Activated effector memory CD4-positive, alpha-beta T cell treated with Interleukin-2 at 50 U/mL for 16 hours (primary cell): Measurements from ENCODE around the gene PRXL2A.

Source experiments
- DNase-seq: peaks from one replicate; pipeline ENCODE4 v3.0.0-alpha.2; 2020

PRXL2A gene

GRCh38 chr10:80448209-80448942, 40.0 kb downstream of the PRXL2A start:
- no peak for DNase-seq

DNA sequence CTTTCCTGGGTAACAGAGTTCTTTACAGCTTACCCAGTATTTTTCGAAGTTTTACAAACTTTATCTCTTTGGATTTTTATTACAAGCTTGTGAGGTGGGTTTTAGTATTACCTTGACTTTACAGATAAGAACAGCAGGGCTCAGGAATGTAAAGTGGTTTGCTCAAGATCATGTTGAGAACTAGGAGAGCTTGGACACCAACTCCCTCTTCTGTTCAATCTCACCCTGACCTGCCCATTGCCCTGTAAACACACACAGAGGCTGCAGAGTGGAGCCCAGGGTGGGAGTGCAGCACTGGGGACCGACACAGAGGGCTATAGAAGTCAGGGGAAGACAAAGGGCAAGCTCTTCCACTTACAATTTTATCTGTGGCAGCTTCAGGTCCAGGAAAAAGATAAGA, 41.2 kb downstream of the PRXL2A start:
- no peak for DNase-seq

- DNase-seq, result no peak
Observed at GRCh38 chr10:80451132-80451531, 42.8 kb downstream of the PRXL2A start.

GRCh38 chr10:80452069-80452468, 43.7 kb downstream of the PRXL2A start:
- DNase-seq, result no peak

DNA sequence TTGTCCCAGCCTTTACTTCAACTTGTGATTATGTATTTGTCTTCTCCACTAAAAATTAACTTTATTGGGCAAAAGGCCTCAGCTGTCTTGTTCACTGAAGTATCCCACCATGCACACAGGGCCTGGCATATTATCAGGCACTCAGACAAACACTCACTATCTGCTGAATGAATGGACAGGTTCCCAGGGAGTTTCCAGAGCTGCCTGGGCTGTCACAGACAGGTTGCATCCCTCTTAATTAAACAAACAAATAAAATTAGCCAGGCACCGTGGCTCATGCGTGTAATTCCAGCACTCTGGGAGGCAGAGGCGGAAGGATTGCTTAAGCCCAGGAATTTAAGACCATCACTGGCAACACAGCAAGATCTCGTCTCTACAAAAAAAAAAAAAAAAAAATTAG, 44.3 kb downstream of the PRXL2A start:
- DNase-seq, result no peak

- no peak for DNase-seq
Observed at GRCh38 chr10:80453056-80453841, 44.9 kb downstream of the PRXL2A start.

GRCh38 chr10:80453842-80454512, 45.6 kb downstream of the PRXL2A start, which contains the start of gene TSPAN14:
TSS of gene TSPAN14 (plus strand) at chr10:80454310. CDS start at chr10:80489234, 34,924 bp downstream.
- peak; percentile 71 for DNase-seq

- DNase-seq, result no peak
Observed at GRCh38 chr10:80454513-80455460, 46.4 kb downstream of the PRXL2A start.

DNA sequence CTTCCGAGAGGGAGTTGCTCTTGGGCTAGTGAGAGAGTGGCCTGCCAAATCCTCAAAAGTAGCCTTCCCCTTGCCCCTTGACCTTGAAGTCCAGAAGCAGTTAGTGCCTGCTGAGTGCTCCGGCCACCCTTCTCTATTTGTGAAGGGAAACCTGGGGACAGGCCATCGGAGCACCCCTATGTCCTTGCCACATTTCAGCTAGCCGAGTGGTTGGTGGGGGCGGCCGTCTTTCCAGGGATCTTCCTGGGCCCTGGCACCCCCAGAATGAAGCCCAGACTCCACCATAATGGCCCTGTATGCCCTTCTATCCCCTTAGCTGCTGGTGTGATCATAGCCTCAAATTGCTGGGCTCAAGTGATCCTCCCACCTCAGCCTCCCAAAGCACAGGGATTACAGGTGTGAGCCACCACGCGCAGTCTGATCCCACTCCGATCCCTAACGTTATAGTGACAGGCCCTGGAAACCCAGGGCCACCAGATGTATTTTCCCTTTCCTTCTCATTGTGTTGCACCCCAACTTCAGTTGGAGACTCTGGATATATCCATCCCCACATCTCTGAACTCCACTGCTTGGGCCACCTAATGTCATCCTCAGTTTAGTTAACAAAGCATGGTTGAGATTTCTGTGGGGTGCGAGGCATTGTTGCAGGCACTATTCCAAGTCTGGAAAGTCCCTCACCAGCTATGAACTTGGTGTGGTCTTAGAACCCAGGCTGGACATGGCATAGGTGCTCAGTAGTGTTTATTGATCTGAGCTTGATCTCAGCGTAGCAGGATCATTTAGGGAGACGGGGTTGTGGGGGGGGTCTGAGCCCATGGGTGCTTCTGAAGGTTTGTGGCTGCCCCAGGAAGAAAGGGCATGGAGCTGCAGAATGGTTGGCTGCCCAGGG, 47.4 kb downstream of the PRXL2A start:
- no peak for DNase-seq

- no peak for DNase-seq
Observed at GRCh38 chr10:80457554-80458262, 49.4 kb downstream of the PRXL2A start.

- no peak for DNase-seq
Observed at GRCh38 chr10:80458263-80458625, 49.9 kb downstream of the PRXL2A start.

GRCh38 chr10:80458638-80459037, 50.3 kb downstream of the PRXL2A start:
- no peak for DNase-seq

DNA sequence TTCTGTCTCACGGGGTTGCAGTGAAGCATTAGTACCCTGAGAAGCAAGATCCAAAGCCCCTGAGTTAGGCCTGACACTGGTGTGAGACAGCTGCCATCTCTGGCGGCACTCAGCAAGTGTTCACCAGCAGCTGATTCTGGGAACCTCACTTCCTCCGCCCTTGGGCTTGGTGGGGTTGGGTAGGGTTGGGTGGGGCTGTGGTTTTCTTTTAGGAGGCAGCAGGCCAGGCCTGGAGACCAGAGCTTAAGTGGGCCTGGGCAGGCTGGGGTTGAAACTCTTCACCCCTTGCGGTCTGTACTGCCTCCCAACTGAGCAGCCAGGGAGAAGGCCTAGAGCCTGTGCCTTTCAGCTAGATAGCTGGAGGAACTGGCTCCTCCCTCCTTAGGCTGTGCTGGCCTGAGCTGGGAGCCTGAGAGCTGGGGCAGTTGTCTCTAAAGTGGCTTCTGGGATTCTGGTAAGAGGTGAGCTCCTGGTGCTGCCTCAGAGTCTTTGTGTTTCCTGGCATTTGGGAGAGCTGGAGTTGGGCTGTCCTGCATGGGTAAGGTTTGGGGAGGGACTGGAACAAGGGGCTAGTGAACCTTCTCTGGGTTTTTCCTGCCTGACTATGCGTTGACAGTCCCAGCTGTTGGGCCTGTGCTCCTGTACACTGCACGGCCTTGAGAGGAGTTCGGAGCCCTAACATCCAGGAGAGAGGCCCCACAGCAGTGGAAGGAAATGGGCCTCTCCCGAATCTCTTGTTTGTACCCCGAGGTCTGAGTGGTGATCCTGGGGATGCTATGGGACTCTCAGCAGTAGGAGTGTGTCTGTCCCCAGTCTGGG, 50.9 kb downstream of the PRXL2A start:
- DNase-seq, result peak; percentile 72

- DNase-seq, result no peak
Observed at GRCh38 chr10:80460399-80461207, 52.3 kb downstream of the PRXL2A start.

DNA sequence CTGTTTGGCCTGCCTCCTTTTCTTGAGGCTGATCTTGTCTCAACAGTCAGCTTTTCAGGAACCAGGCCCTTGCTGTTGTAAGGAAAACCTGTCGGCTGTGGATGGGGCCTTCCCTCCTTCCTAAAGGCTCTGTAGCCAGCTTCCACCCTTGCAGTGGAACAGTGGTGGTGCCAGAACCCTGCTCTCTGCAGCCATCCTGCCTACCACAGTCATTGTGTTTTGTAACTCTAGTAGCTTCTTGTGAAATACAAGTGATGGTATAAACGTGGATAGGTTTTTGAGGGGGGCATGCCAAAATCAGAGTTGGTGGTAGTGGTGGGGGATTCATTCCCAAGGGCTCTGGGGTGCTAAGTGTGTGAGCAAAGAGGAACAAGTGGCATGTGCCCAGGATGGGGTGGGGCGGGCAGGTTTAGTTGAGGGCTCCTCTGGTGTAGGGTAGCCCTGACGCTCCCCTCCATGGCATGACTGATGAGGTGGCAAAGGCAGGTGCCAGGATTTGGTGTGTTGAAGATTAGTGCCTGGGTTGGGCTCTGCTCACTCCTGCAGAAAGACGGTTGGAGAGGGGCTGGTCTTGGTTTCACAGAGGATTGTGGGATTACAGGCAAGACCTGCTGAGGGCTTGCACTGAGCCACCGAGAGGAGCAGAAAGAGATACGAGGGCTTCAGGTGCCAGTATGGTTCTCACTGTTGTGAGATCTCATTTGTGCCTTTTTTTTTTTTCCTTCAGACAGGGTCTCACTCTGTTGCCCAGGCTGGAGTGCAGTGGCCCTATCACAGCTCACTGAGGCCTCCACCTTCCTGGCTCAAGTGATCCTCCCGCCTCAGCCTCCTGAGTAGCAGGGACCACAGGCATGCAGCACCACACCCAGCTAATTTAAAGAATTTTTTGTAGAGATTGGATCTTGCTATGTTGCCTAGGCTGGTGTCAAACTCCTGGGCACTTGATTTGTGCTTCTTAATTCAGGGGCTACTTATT, 53.1 kb downstream of the PRXL2A start:
- DNase-seq, result no peak

DNA sequence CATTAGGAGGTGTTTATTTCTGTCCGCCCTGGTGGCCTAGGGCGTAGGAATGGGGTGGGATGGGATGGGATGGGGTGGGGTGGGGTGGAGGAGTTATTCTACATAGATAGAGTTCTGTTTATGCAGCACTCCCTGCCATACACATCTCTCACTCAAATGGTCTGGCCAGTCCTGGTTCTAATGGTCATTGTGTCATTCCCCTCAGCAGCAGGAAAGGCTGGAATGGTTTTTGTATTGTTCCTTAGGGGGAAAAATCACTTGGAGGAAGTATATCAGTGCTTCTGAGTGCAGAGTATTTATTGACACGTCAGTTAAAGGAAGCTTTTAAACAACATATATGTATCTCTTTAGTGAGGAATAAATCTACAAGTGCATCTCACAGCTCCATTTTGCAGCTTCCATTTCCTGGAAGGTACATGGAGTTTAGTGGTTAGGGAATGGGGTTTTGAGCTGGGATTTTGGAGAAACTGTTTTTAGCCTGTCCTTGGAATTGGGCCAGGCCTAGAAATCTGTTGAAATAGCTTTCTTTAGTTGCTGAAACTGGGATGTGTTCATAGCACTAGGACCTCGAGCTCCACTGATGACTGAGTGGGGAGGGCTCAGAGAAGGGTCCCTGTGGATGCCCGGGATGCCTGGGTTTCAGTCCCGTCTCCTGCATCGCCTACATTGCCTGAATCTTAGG, 54.1 kb downstream of the PRXL2A start:
- DNase-seq, result no peak
